ENCODE measurements around the gene KDM2B. TPM values are rescaled to one million over a fixed set of nuclear protein-coding genes. Genes with fewer than 3 reads are reported as not detected.

The KDM2B gene
- total and polyA plus RNA-seq, 2 donors (not counting 1 experiment from before 2014, with no cell fraction given) = 108 to 126 TPM

DNA sequence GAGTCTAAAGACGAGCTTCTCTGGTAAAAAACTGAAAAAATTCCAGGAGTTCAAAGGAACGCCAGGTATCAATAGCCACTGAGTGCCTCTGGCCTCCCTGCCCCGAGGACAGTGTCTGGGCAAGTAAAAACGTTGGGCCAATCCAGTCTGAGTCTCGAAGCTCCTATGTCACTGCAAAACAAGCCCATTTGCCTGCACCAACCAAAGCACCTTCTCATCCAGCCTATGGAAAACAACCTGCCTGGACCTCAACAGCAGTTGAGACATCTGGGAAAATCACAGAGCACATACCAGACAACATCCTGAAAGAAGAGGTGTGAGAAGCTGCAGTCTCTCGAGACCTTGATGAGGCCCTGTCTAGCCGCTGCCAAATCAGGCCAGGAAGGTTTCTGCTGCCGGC, 124.3 kb downstream of the KDM2B start:
- H3K27ac Mint-ChIP-seq = no peak overlapping the region
- Histone ChIP-seq H3K36me3 (replicated peaks in 1 of 2; ENCODE audit: control extremely low read depth in 1 of 2, control insufficient read depth in 1 of 2, extremely low read depth in 1 of 2, insufficient read depth in 2 of 2, low read length in 1 of 2) (peaks cover 0 to 36% of the 10 kb centered on the region in 2 experiments), H3K27me3 (replicated peaks in 1 of 4; ENCODE audit: control extremely low read depth in 1 of 4, control insufficient read depth in 3 of 4, insufficient read depth in 4 of 4, low read length in 3 of 4) (no peaks in the 10 kb centered on the region), H3K79me2 (ENCODE audit: control insufficient read depth, insufficient read depth, low read length) (peaks cover 100% of the 10 kb centered on the region), H3K27ac (ENCODE audit: low read length in 2 of 2) (no peak overlapping the region), H3K4me3 (ENCODE audit: control extremely low read depth in 1 of 5, extremely low read depth in 1 of 5, insufficient read depth in 1 of 5, low read depth in 2 of 5, low read length in 4 of 5) (no peak overlapping the region), H2AFZ (ENCODE audit: insufficient read depth, low read depth, low read length, poor library complexity, severe bottlenecking) (no peak overlapping the region), H3K9me3 (ENCODE audit: control extremely low read depth in 1 of 3, control insufficient read depth in 2 of 3, insufficient read depth in 1 of 3, low read length in 2 of 3) (no peaks in the 10 kb centered on the region), H3K4me1 (ENCODE audit: control insufficient read depth in 2 of 2, insufficient read depth in 2 of 2, low read length in 2 of 2) (peaks cover 10 to 36% of the 10 kb centered on the region in 2 donors), H3K4me2 (replicated peaks; ENCODE audit: low read depth, low read length, poor library complexity, severe bottlenecking) (no peak overlapping the region), H3K9ac (ENCODE audit: low read length) (no peak overlapping the region), H4K20me1 (ENCODE audit: control insufficient read depth, insufficient read depth, low read length, poor library complexity, severe bottlenecking) (peaks cover 100% of the 10 kb centered on the region)
- H3K9me3 Mint-ChIP-seq (ENCODE audit: insufficient read depth) = no peaks in the 10 kb centered on the region
- no peaks in the 10 kb centered on the region for H3K27me3 Mint-ChIP-seq
- TF ChIP-seq EZH2 (IDR thresholded peaks at IDR 0.05; ENCODE audit: borderline replicate concordance, insufficient read depth, low read depth, low read length, poor library complexity, severe bottlenecking) = no peak
- TF ChIP-seq, protein P1, sequence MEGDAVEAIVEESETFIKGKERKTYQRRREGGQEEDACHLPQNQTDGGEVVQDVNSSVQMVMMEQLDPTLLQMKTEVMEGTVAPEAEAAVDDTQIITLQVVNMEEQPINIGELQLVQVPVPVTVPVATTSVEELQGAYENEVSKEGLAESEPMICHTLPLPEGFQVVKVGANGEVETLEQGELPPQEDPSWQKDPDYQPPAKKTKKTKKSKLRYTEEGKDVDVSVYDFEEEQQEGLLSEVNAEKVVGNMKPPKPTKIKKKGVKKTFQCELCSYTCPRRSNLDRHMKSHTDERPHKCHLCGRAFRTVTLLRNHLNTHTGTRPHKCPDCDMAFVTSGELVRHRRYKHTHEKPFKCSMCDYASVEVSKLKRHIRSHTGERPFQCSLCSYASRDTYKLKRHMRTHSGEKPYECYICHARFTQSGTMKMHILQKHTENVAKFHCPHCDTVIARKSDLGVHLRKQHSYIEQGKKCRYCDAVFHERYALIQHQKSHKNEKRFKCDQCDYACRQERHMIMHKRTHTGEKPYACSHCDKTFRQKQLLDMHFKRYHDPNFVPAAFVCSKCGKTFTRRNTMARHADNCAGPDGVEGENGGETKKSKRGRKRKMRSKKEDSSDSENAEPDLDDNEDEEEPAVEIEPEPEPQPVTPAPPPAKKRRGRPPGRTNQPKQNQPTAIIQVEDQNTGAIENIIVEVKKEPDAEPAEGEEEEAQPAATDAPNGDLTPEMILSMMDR (IDR thresholded peaks at IDR 0.05) = no peak
- WGBS (ENCODE audit: insufficient coverage) = 83% methylated on average over 8 of the region's 8 CpGs
- ChIA-PET POLR2A (no interaction called here), CTCF (interaction anchor here (0.7 to 1.9 kb wide), 2 partner anchors 13 to 28 kb away, joined by 3 to 8 read pairs; no protein-coding TSS in a partner anchor)
- ATAC-seq (ENCODE audit: low read depth) (no peak), DNase-seq (no peak)
- peaks cover 56% of the 10 kb centered on the region for H3K4me1 Mint-ChIP-seq
- intact Hi-C loops (cut with micrococcal nuclease) = no loop called here
- no peak overlapping the region for H3K4me3 Mint-ChIP-seq

DNA sequence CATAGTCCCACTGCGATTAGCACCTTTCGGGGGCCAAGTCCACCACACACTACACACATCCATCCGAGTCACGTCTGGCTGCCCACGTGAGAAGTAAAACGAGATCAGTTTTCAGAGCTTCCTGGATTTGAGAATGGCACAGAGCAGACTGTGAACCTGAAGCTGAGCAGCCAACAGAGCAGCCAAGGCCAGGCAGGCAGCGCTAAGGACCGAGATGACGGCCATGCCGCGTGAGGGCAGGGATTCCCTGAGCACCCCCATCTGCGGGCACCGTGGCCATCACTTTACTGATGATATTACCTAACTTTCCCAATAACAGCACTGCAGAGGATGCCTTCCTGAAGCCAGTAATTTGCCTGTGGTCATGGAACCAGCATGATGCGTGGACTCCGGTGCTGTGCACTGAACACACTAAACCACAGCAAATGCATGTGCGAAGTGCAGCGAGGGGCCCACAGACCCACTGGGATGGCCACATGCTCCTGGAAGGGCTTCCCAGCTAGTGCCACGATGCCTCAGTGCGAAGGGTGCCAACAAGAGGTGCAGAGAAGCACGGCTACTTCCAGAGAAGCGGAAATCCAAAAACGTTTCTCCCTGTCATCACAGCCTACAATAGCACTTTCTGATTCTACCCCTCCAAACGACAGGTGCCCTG, 124.9 kb downstream of the KDM2B start:
- H3K9me3 Mint-ChIP-seq (ENCODE audit: insufficient read depth) = no peaks in the 10 kb centered on the region
- WGBS (ENCODE audit: insufficient coverage) = 93% methylated on average over 22 of the region's 23 CpGs
- no peaks in the 10 kb centered on the region for H3K27me3 Mint-ChIP-seq
- Histone ChIP-seq H3K36me3 (replicated peaks in 1 of 2; ENCODE audit: control extremely low read depth in 1 of 2, control insufficient read depth in 1 of 2, extremely low read depth in 1 of 2, insufficient read depth in 2 of 2, low read length in 1 of 2) (peaks cover 0 to 38% of the 10 kb centered on the region in 2 experiments), H4K20me1 (ENCODE audit: control insufficient read depth, insufficient read depth, low read length, poor library complexity, severe bottlenecking) (peaks cover 97% of the 10 kb centered on the region), H3K79me2 (ENCODE audit: control insufficient read depth, insufficient read depth, low read length) (peaks cover 97% of the 10 kb centered on the region), H3K27me3 (replicated peaks in 1 of 4; ENCODE audit: control extremely low read depth in 1 of 4, control insufficient read depth in 3 of 4, insufficient read depth in 4 of 4, low read length in 3 of 4) (no peaks in the 10 kb centered on the region), H3K4me3 (ENCODE audit: control extremely low read depth in 1 of 5, extremely low read depth in 1 of 5, insufficient read depth in 1 of 5, low read depth in 2 of 5, low read length in 4 of 5) (no peak overlapping the region), H3K4me1 (ENCODE audit: control insufficient read depth in 2 of 2, insufficient read depth in 2 of 2, low read length in 2 of 2) (peaks cover 10 to 34% of the 10 kb centered on the region in 2 donors), H3K9me3 (ENCODE audit: control extremely low read depth in 1 of 3, control insufficient read depth in 2 of 3, insufficient read depth in 1 of 3, low read length in 2 of 3) (no peaks in the 10 kb centered on the region), H3K27ac (ENCODE audit: low read length in 2 of 2) (no peak overlapping the region), H2AFZ (ENCODE audit: insufficient read depth, low read depth, low read length, poor library complexity, severe bottlenecking) (no peak overlapping the region), H3K4me2 (replicated peaks; ENCODE audit: low read depth, low read length, poor library complexity, severe bottlenecking) (no peak overlapping the region), H3K9ac (ENCODE audit: low read length) (no peak overlapping the region)
- ChIA-PET POLR2A (no interaction called here), CTCF (interaction anchor here (1.9 kb wide), 1 partner anchor 13 kb away, joined by 8 read pairs; no protein-coding TSS in a partner anchor)
- intact Hi-C loops (cut with micrococcal nuclease) = no loop called here
- H3K4me3 Mint-ChIP-seq = no peak overlapping the region
- no peak for ATAC-seq (ENCODE audit: low read depth)
- H3K27ac Mint-ChIP-seq = peak overlapping the region; percentile 32
- peaks cover 56% of the 10 kb centered on the region for H3K4me1 Mint-ChIP-seq
- no peak for TF ChIP-seq EZH2 (IDR thresholded peaks at IDR 0.05; ENCODE audit: borderline replicate concordance, insufficient read depth, low read depth, low read length, poor library complexity, severe bottlenecking)
- TF ChIP-seq, protein P1 (IDR thresholded peaks at IDR 0.05) = no peak
- DNase-seq = no peak
